ENCODE results near the gene AUTS2. TPM values are rescaled to one million over a fixed set of nuclear protein-coding genes. Genes with fewer than 3 reads are reported as not detected.
A peak's percentile ranks its signal among the peaks of the same experiment; 100 is the strongest.
"Not testable (repeated sequence)": the region's sequence is repeated elsewhere in the genome, so short reads cannot be mapped to it uniquely, and the experiment has no call there.

AUTS2 gene
- total RNA-seq, 1 experiment from 2014 or later: 256 TPM

GRCh38 chr7:70812511-70812910 lies 1214.2 kb downstream of the AUTS2 start:
- H3K9me3 Mint-ChIP-seq: peaks cover 0 to 2% of the 10 kb centered on the region in 2 experiments; a peak in 2 of 5 replicates
- WGBS (ENCODE audit: extremely low coverage, insufficient read length, low lambda C conversion rate): no CpG with 5 or more reads among the region's 3 CpGs
- no peak for DNase-seq

GRCh38 chr7:70822490-70822889 lies 1224.2 kb downstream of the AUTS2 start:
- not testable (repeated sequence) for H3K56ac ChIP-seq (ENCODE audit: insufficient read length, low read depth, low read length); H3K9ac ChIP-seq (ENCODE audit: extremely low read depth, insufficient read length, low read length); H4K5ac ChIP-seq (ENCODE audit: insufficient read length, low read depth, low read length); H3K4me1 ChIP-seq (ENCODE audit: insufficient read depth, low read length); H3K27ac ChIP-seq (ENCODE audit: insufficient read length, low read depth, low read length); H2BK5ac ChIP-seq (ENCODE audit: insufficient read length, low read length); H3T11ph ChIP-seq (ENCODE audit: low read length); H3K27me3 ChIP-seq (ENCODE audit: insufficient read depth, low read length); H3K79me1 ChIP-seq (ENCODE audit: insufficient read depth, low read depth, low read length, poor library complexity, severe bottlenecking); H3K18ac ChIP-seq (ENCODE audit: insufficient read length, low read depth, low read length); H3K27me3 Mint-ChIP-seq (ENCODE audit: low read depth); H3K4ac ChIP-seq (ENCODE audit: low read depth, low read length); H2AFZ ChIP-seq (ENCODE audit: low read length); DNase-seq; H3K23me2 ChIP-seq (ENCODE audit: insufficient read length, low read depth, low read length, poor library complexity, severe bottlenecking); H3K79me2 ChIP-seq (ENCODE audit: insufficient read depth, low read length); H3K27ac Mint-ChIP-seq; H2BK20ac ChIP-seq (ENCODE audit: low read depth, low read length, poor library complexity, severe bottlenecking); H3K9me3 ChIP-seq (ENCODE audit: control insufficient read depth, low read depth, low read length); H2BK120ac ChIP-seq (ENCODE audit: low read depth, low read length, poor library complexity, severe bottlenecking); H3K4me1 Mint-ChIP-seq; H4K91ac ChIP-seq (ENCODE audit: insufficient read length, low read depth, low read length); H2AK5ac ChIP-seq (ENCODE audit: insufficient read length, low read length); H3K14ac ChIP-seq (ENCODE audit: insufficient read depth, low read length); H4K20me1 ChIP-seq (ENCODE audit: control insufficient read depth, insufficient read depth, insufficient read length); H2BK12ac ChIP-seq (ENCODE audit: insufficient read length, low read depth, low read length); H2BK15ac ChIP-seq (ENCODE audit: low read depth, low read length); H3K23ac ChIP-seq (ENCODE audit: insufficient read length, low read depth, low read length); H4K8ac ChIP-seq (replicated peaks; ENCODE audit: insufficient read length, low read depth, low read length); H3K4me2 ChIP-seq (ENCODE audit: insufficient read depth, insufficient read length, low read length); H3K4me3 Mint-ChIP-seq
- no CpG with 5 or more reads among the region's 6 CpGs for WGBS (ENCODE audit: extremely low coverage, insufficient read length, low lambda C conversion rate)
- H3K36me3 Mint-ChIP-seq (ENCODE audit: insufficient read depth in 1 of 3, low read depth in 3 of 3): peaks cover 0 to 28% (median 6%) of the 10 kb centered on the region in 3 experiments; a peak in 5 of 7 replicates
- peaks cover 20 to 25% of the 10 kb centered on the region in 2 experiments; a peak in 4 of 5 replicates for H3K9me3 Mint-ChIP-seq

More at GRCh38 chr7:70812511-70812910, 1214.2 kb downstream of the AUTS2 start:
- no peak overlapping the region for H3K14ac ChIP-seq (ENCODE audit: insufficient read depth, low read length)
- H4K20me1 ChIP-seq (ENCODE audit: control insufficient read depth, insufficient read depth, insufficient read length): no peaks in the 10 kb centered on the region
- no peak overlapping the region for H4K8ac ChIP-seq (replicated peaks; ENCODE audit: insufficient read length, low read depth, low read length)
- H3K18ac ChIP-seq (ENCODE audit: insufficient read length, low read depth, low read length): no peak overlapping the region
- no peak overlapping the region for H3K23ac ChIP-seq (ENCODE audit: insufficient read length, low read depth, low read length)
- no peaks in the 10 kb centered on the region for H3K27me3 ChIP-seq (ENCODE audit: insufficient read depth, low read length)
- H4K91ac ChIP-seq (ENCODE audit: insufficient read length, low read depth, low read length): no peak overlapping the region
- no peak overlapping the region for H3K4ac ChIP-seq (ENCODE audit: low read depth, low read length)
- no peak overlapping the region for H3T11ph ChIP-seq (ENCODE audit: low read length)
- no peaks in the 10 kb centered on the region for H3K79me2 ChIP-seq (ENCODE audit: insufficient read depth, low read length)
- no peak overlapping the region for H2AK5ac ChIP-seq (ENCODE audit: insufficient read length, low read length)
- no peak overlapping the region for H3K27ac ChIP-seq (ENCODE audit: insufficient read length, low read depth, low read length)
- no peak overlapping the region for H3K4me2 ChIP-seq (ENCODE audit: insufficient read depth, insufficient read length, low read length)
- no peak overlapping the region for H4K5ac ChIP-seq (ENCODE audit: insufficient read length, low read depth, low read length)
- Mint-ChIP-seq H3K36me3 (ENCODE audit: insufficient read depth in 1 of 3, low read depth in 3 of 3) (no peaks in the 10 kb centered on the region), H3K4me1 (peaks cover 4 to 6% of the 10 kb centered on the region in 2 experiments; a peak in 2 of 4 replicates), H3K27me3 (ENCODE audit: low read depth) (peaks cover 1% of the 10 kb centered on the region; the same call in 1 of the 2 replicates), H3K4me3 (no peak overlapping the region), H3K27ac (no peak overlapping the region)
- no peak overlapping the region for H2BK5ac ChIP-seq (ENCODE audit: insufficient read length, low read length)
- H2BK12ac ChIP-seq (ENCODE audit: insufficient read length, low read depth, low read length): no peak overlapping the region
- no peak overlapping the region for H2BK120ac ChIP-seq (ENCODE audit: low read depth, low read length, poor library complexity, severe bottlenecking)
- H3K79me1 ChIP-seq (ENCODE audit: insufficient read depth, low read depth, low read length, poor library complexity, severe bottlenecking): no peaks in the 10 kb centered on the region
- no peak overlapping the region for H3K56ac ChIP-seq (ENCODE audit: insufficient read length, low read depth, low read length)
- H3K23me2 ChIP-seq (ENCODE audit: insufficient read length, low read depth, low read length, poor library complexity, severe bottlenecking): no peaks in the 10 kb centered on the region
- H3K9me3 ChIP-seq (ENCODE audit: control insufficient read depth, low read depth, low read length): no peaks in the 10 kb centered on the region
- H2BK20ac ChIP-seq (ENCODE audit: low read depth, low read length, poor library complexity, severe bottlenecking): no peak overlapping the region
- peak; percentile 77 for TF ChIP-seq CTCF (conservative IDR thresholded peaks at IDR 0.05)
- no peak overlapping the region for H2AFZ ChIP-seq (ENCODE audit: low read length)
- no peak overlapping the region for H2BK15ac ChIP-seq (ENCODE audit: low read depth, low read length)
- H3K4me1 ChIP-seq (ENCODE audit: insufficient read depth, low read length): no peaks in the 10 kb centered on the region
- H3K9ac ChIP-seq (ENCODE audit: extremely low read depth, insufficient read length, low read length): no peak overlapping the region

Data from H9 (cell line).